ENCODE data around the gene SDCCAG8.

GRCh38 chr1:243270097-243270864 lies 14.4 kb downstream of the SDCCAG8 start:
- TF ChIP-seq, protein P1, sequence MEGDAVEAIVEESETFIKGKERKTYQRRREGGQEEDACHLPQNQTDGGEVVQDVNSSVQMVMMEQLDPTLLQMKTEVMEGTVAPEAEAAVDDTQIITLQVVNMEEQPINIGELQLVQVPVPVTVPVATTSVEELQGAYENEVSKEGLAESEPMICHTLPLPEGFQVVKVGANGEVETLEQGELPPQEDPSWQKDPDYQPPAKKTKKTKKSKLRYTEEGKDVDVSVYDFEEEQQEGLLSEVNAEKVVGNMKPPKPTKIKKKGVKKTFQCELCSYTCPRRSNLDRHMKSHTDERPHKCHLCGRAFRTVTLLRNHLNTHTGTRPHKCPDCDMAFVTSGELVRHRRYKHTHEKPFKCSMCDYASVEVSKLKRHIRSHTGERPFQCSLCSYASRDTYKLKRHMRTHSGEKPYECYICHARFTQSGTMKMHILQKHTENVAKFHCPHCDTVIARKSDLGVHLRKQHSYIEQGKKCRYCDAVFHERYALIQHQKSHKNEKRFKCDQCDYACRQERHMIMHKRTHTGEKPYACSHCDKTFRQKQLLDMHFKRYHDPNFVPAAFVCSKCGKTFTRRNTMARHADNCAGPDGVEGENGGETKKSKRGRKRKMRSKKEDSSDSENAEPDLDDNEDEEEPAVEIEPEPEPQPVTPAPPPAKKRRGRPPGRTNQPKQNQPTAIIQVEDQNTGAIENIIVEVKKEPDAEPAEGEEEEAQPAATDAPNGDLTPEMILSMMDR (IDR thresholded peaks at IDR 0.05), result no peak
- no peak for TF ChIP-seq ZFX (IDR thresholded peaks at IDR 0.05; ENCODE audit: borderline replicate concordance)
